HEK293T (cell line): ENCODE results near the gene TCAIM.

Source experiments
- CTCF ChIA-PET: fragments of 350-600 bp; formaldehyde crosslinking; extraction: SDS; loops from one replicate; lab custom pipeline; 2021; ENCODE audit warnings: antibody characterized with exemption, inconsistent platforms; lab: Yijun Ruan, JAX
- POLR2A ChIA-PET: fragments of 350-600 bp; formaldehyde crosslinking; extraction: SDS; loops from one replicate; lab custom pipeline; 2020; ENCODE audit warnings: antibody characterized with exemption, inconsistent platforms; lab: Yijun Ruan, JAX
- DNase-seq: peaks from one replicate; pipeline ENCODE4 v3.0.0; 2012; ENCODE audit warnings: mixed read lengths; ENCODE audit errors: extremely low spot score
- ARNT ChIP-seq: fragments of 450-650 bp; IDR thresholded peaks from 2 replicates; pipeline ENCODE4 v1.6.1; 2017; ENCODE audit warnings: mild to moderate bottlenecking
- BHLHE40 ChIP-seq: fragments of 450-650 bp; IDR thresholded peaks from 2 replicates; pipeline ENCODE4 v1.6.1; 2016; ENCODE audit warnings: mild to moderate bottlenecking, moderate library complexity, borderline replicate concordance
- CTBP1 ChIP-seq: fragments of 450-650 bp; IDR thresholded peaks from 2 replicates; pipeline ENCODE4 v1.6.1; 2016; ENCODE audit warnings: borderline replicate concordance
- ELF4 ChIP-seq: fragments of 450-650 bp; IDR thresholded peaks from 2 replicates; pipeline ENCODE4 v1.6.1; 2017; ENCODE audit warnings: antibody characterized with exemption
- FOXA1 ChIP-seq: fragments of 450-650 bp; IDR thresholded peaks from 2 replicates; pipeline ENCODE4 v1.6.1; 2016; ENCODE audit warnings: mild to moderate bottlenecking
- FOXK2 ChIP-seq: fragments of 450-650 bp; IDR thresholded peaks from 2 replicates; pipeline ENCODE4 v1.6.1; 2016; ENCODE audit warnings: mild to moderate bottlenecking
- FOXM1 ChIP-seq: fragments of 450-650 bp; IDR thresholded peaks from 2 replicates; pipeline ENCODE4 v1.6.1; 2017; ENCODE audit warnings: mild to moderate bottlenecking, borderline replicate concordance
- HDGF ChIP-seq: fragments of 450-650 bp; IDR thresholded peaks from 2 replicates; pipeline ENCODE4 v1.6.1; 2017; ENCODE audit warnings: antibody characterized with exemption, borderline replicate concordance
- L3MBTL2 ChIP-seq: fragments of 450-650 bp; conservative IDR thresholded peaks from 2 replicates; pipeline ENCODE4 v1.6.1; 2016; ENCODE audit warnings: mild to moderate bottlenecking
- LEF1 ChIP-seq: fragments of 450-650 bp; IDR thresholded peaks from 2 replicates; pipeline ENCODE4 v1.6.1; 2017; ENCODE audit warnings: mild to moderate bottlenecking, borderline replicate concordance
- NFRKB ChIP-seq: fragments of 450-650 bp; IDR thresholded peaks from 2 replicates; pipeline ENCODE4 v1.6.1; 2016; ENCODE audit warnings: mild to moderate bottlenecking, moderate library complexity
- PKNOX1 ChIP-seq: fragments of 450-650 bp; IDR thresholded peaks from 2 replicates; pipeline ENCODE4 v1.6.1; 2016
- SP1 ChIP-seq: fragments of 450-650 bp; IDR thresholded peaks from 2 replicates; pipeline ENCODE4 v1.6.1; 2017
- SUZ12 ChIP-seq: fragments of 450-650 bp; IDR thresholded peaks from 2 replicates; pipeline ENCODE4 v1.6.1; 2016; ENCODE audit warnings: mild to moderate bottlenecking
- TARDBP ChIP-seq: fragments of 450-650 bp; IDR thresholded peaks from 2 replicates; pipeline ENCODE4 v1.6.1; 2016
- ZNF384 ChIP-seq: fragments of 450-650 bp; IDR thresholded peaks from 2 replicates; pipeline ENCODE4 v1.6.1; 2016

Gene TCAIM

DNA sequence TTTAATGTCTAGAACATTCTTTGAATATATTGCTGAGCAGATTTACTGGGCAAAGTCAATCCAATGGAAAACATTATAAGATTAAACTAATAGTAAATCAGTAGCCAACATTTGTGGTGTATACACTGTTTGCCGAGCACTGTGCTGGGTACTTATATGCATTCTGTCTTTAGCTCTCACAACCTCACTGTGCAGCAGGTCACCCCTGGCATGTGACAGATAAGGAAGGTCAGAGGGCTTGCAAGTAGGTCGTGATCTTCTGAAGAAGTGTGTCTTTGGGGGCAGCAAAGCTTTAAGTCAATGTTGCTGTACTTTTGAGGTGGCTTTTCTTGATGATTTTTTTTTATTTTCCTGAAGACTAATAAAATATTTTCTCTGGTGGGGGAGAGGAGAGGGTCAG is 62.2 kb downstream of the TCAIM start:
- DNase-seq = no peak
- CTCF ChIA-PET = no interaction called here
- TF ChIP-seq LEF1 (no peak), PKNOX1 (no peak), ARNT (no peak), L3MBTL2 (no peak), FOXK2 (no peak), NFRKB (no peak), ELF4 (no peak), BHLHE40 (no peak), FOXA1 (no peak), SUZ12 (no peak), TARDBP (no peak)
- POLR2A ChIA-PET = no interaction called here

DNA sequence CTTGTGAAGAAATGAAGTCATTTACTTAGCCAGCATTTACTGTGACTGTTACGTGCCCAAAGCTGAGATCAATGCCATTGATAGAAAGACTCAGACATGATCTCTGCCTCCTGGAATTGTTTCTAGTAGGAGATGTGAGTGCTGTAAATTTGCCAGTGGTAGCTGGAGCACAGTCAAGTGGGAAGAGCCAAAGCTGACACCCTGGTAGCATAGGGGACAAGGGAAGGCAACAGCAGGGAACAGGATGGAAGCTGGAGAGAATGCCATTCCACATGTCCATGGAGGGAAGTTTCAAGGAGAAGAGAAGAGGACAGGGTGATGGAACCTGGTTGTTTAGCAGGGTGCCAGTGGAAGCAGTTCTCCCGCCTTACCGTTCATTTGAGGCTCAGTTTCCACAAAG is 64.0 kb downstream of the TCAIM start:
- CTCF ChIA-PET = no interaction called here

DNA sequence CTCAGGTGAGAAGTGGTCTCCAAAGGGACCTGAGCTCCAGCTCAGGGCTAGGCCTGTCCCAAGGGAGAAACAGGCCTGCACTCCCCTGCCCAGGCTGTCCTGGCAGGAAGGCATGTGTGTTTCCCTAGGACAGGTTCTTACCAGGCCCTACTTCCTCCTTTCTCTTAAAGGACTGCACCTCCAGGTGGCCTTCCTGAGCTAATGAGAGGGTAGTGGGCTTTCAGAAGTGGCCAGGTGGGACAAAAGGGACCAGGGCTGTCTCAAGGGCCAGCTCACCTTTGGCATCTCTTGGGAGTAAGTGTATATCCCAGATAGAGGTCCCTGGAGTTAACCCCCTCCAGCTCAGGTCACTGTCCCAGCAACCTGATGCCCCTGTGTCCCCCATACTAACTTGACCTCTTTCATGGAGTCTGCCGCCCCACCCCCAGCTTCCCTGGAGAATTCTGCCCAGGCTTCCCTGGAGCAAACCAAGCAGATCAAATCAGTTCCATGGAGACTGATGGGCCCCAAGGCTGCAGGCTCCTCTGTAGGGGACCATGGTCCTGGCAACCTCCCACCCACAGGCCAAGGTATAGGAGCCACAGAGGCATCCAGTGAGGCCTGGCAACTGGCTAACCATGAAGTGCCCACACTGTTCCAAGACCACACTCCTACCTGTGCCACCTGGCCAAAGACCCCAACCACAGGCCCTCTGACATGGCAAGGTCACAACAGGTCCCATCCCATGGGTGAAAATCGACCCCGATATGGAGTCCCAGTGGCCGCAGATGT is 71.3 kb downstream of the TCAIM start:
- TF ChIP-seq FOXA1 (no peak), ZNF384 (no peak), BHLHE40 (no peak), FOXM1 (no peak), CTBP1 (no peak), LEF1 (no peak), SP1 (no peak), FOXK2 (no peak), NFRKB (no peak), L3MBTL2 (no peak), SUZ12 (no peak), PKNOX1 (no peak), TARDBP (no peak), ARNT (no peak), HDGF (no peak), ELF4 (no peak)
- POLR2A ChIA-PET = no interaction called here
- CTCF ChIA-PET = no interaction called here
- DNase-seq = no peak

More for the DNA sequence above, 64.0 kb downstream of the TCAIM start:
- TF ChIP-seq CTBP1 (no peak), SUZ12 (no peak), ZNF384 (no peak), NFRKB (no peak), FOXA1 (no peak), FOXM1 (no peak), BHLHE40 (no peak), LEF1 (no peak), ARNT (no peak), L3MBTL2 (no peak), HDGF (no peak), ELF4 (no peak), TARDBP (no peak), PKNOX1 (no peak), SP1 (no peak), FOXK2 (no peak)
- DNase-seq = no peak
- POLR2A ChIA-PET = no interaction called here

- TF ChIP-seq PKNOX1 = no peak
- no peak for TF ChIP-seq BHLHE40
- no peak for TF ChIP-seq FOXM1
- TF ChIP-seq ZNF384 = no peak
- no peak for TF ChIP-seq FOXK2
- TF ChIP-seq FOXA1 = no peak
- TF ChIP-seq ELF4 = no peak
- TF ChIP-seq NFRKB = no peak
- TF ChIP-seq CTBP1 = no peak
- no peak for TF ChIP-seq SUZ12
- no peak for TF ChIP-seq LEF1
- no peak for TF ChIP-seq SP1
- no peak for TF ChIP-seq ARNT
- TF ChIP-seq L3MBTL2 = no peak
- TF ChIP-seq TARDBP = no peak
- TF ChIP-seq HDGF = no peak
- DNase-seq = no peak
- ChIA-PET CTCF (no interaction called here), POLR2A (no interaction called here)
Observed at GRCh38 chr3:44411031-44411645, 72.6 kb downstream of the TCAIM start.

GRCh38 chr3:44412365-44412764 is 73.8 kb downstream of the TCAIM start:
- CTCF ChIA-PET = no interaction called here
- POLR2A ChIA-PET = no interaction called here
- no peak for TF ChIP-seq PKNOX1
- TF ChIP-seq FOXA1 = no peak
- no peak for TF ChIP-seq ZNF384
- no peak for TF ChIP-seq SUZ12
- no peak for TF ChIP-seq FOXK2
- TF ChIP-seq CTBP1 = no peak
- no peak for DNase-seq
